T-helper 17 cell (primary cell): ENCODE results near the gene TREH. TPM values are rescaled to one million over a fixed set of nuclear protein-coding genes. Genes with fewer than 3 reads are reported as not detected.
A peak's percentile ranks its signal among the peaks of the same experiment; 100 is the strongest.
"Not testable (repeated sequence)": the region's sequence is repeated elsewhere in the genome, so short reads cannot be mapped to it uniquely, and the experiment has no call there.

Source experiments
- ATAC-seq: fragments of 150-1000 bp; cut with Tn5 transposase; 2 replicates; pipeline ENCODE4 v1.10.0; 2021; ENCODE audit warnings: mild to moderate bottlenecking, moderate library complexity
- DNase-seq, 3 donors: peaks; one replicate each; pipeline versions ENCODE4 v3.0.0 to v3.0.0-alpha.2; 2020 to 2021
- H3K9me3 ChIP-seq: one replicate; pipeline ENCODE4 v1.7.0; 2013; ENCODE audit warnings: low read length, mild to moderate bottlenecking; ENCODE audit not compliant: control insufficient read depth, poor library complexity, severe bottlenecking
- H3K27ac Mint-ChIP-seq: one replicate; pipeline ENCODE4 v1.8.0; 2022; ENCODE audit warnings: mild to moderate bottlenecking, moderate library complexity, mixed read lengths
- H3K27me3 Mint-ChIP-seq: one replicate; pipeline ENCODE4 v1.8.0; 2022; ENCODE audit warnings: mixed read lengths
- H3K36me3 Mint-ChIP-seq: one replicate; pipeline ENCODE4 v1.8.0; 2022; ENCODE audit warnings: low read depth, mixed read lengths
- H3K4me1 Mint-ChIP-seq: one replicate; pipeline ENCODE4 v1.8.0; 2022; ENCODE audit warnings: mild to moderate bottlenecking, mixed read lengths
- H3K4me3 Mint-ChIP-seq: one replicate; pipeline ENCODE4 v1.8.0; 2022; ENCODE audit warnings: mild to moderate bottlenecking, moderate library complexity, mixed read lengths
- total RNA-seq, 4 donors: library from RNA in 2 of 4; stranded (reverse) in 2 of 4; gene quantifications; one replicate each; pipeline ENCODE4 v1.2.3 and lab custom pipeline; 2022 to 2026

Gene TREH
- total RNA-seq, 2 donors from 2014 or later, result not detected

DNA sequence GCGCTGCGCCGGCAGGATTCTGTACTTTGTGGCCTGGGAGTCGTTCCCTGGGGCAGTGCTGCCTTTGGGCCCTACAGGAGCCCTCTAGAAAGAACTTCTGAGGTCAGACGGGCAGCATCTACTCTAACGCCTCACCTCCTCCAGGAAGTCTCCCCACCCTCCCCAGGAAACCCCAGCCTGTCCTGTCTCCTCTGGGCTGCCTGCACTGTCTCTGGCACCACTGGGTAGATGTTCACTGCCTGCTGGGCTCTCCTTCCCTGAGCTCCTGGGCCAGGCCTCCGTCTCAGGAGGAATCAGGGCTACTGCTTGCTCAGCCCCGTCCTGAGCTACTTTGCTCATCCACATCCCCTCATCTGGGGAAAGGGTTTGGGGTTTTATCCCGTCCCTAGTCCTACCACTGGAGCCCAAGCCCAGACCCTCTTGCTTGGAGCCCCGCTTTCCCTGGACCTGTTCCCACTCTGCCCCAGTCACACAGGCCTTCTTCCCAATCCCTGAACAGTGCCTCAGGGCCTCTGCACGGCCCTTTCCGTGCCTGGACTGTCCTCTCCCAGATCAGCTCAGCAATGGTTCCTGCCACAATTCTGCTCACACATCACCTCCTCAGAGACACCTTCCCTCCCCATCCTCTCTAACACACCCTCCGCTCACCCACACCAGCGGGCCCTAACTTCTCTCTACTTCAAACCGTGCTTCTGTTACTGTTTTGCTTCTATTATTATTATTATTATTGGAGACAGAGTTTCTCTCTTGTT lies 11.3 kb upstream of the TREH start:
- Mint-ChIP-seq H3K4me3 (peak overlapping the region; percentile 86), H3K27ac (peak overlapping the region; percentile 32), H3K27me3 (no peaks in the 10 kb centered on the region), H3K36me3 (no peaks in the 10 kb centered on the region), H3K4me1 (peaks cover 41% of the 10 kb centered on the region)
- DNase-seq, result no peak
- ATAC-seq, result no peak
- H3K9me3 ChIP-seq, result no peaks in the 10 kb centered on the region

DNA sequence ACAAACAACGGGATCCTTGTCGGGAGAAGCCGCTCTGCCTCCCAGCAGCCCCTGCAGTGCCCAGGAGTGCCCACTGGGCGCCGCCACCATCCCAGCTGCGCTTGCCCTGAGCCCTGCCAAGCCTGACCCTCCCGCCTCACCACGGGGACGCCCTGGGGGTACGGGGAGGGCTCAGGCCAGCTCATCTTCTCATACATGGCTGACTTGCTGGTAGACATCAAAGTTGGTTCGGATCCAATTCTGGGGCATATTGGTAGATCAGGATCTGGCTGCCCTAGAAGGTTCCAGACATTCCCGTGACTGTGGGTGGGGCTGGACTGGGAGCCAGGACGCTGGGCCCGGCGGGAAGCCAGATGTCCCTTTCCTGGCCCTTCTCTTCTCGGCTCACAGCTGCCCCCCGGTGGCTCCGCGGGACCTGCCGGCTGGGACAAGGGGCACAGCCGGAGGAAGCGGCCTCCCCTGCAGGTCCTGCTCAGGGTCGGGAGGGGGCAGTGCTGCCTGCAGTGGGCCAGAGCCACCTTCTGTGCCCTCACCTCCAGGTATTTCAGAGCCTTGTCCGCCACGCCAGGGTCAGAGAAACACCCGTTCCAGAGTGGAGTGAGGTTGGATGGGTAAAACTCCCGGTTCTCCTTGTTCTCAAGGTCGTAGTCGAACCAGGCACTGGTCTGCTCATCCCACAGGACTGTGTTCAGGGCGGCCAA lies 10.6 kb upstream of the TREH start:
- Mint-ChIP-seq H3K27me3 (peaks cover 6% of the 10 kb centered on the region), H3K4me3 (peak overlapping the region; percentile 86), H3K36me3 (peaks cover 1% of the 10 kb centered on the region), H3K4me1 (peaks cover 39% of the 10 kb centered on the region), H3K27ac (peak overlapping the region; percentile 49)
- ATAC-seq (peak; percentile 91), DNase-seq (peak; percentile 66 to 83 (median 66))
- H3K9me3 ChIP-seq, result no peaks in the 10 kb centered on the region

DNA sequence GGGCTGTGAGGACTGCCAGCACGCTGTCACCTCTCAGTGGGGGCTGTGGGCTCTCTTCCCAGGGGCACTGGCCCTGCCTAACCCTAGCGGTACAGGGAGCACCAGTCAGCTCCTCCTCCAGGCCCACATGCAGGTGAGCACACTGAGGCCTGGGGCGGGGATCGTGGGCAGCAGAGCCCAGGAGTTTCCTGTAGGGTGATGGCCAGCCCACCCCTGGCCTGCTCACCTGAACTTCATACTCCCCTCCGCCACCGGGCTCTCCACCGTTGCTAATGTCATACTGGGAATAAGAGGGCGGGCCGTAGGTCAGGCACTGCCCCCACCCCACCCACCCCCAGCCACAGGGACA lies 10.0 kb upstream of the TREH start:
- H3K36me3 Mint-ChIP-seq, result peaks cover 4% of the 10 kb centered on the region
- ATAC-seq (no peak), DNase-seq (no peak)
- peak overlapping the region; percentile 49 for H3K27ac Mint-ChIP-seq
- no peak overlapping the region for H3K4me3 Mint-ChIP-seq
- H3K9me3 ChIP-seq, result no peaks in the 10 kb centered on the region
- peaks cover 39% of the 10 kb centered on the region for H3K4me1 Mint-ChIP-seq
- peaks cover 9% of the 10 kb centered on the region for H3K27me3 Mint-ChIP-seq

DNA sequence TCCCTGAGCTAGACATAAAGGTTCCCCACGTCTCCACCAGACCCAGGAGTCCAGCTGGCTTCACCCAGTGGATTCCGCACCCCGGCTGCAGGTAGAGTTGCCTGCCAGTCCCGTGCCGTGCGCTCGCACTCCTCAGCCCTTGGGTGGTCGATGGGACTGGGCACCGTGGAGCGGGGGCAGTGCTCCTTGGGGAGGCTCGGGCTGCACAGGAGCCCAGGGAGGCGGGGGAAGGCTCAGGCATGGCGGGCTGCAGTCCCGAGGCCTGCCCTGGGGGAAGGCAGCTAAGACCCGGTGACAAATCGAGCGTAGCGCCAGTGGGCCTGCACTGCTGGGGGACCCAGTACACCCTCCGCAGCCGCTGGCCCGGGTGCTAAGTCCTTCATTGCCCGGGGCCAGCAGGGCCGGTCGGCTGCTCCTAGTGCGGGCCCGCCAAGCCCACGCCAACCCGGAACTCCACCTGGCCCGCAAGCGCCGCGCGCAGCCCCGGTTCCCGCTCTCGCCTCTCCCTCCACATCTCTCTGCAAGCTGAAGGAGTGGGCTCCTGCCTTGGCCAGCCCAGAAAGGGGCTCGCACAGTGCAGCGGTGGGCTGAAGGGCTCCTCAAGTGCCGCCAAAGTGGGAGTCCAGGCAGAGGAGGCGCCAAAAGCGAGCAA lies 9.5 kb upstream of the TREH start:
- Mint-ChIP-seq H3K36me3 (peaks cover 4% of the 10 kb centered on the region), H3K4me1 (peaks cover 38% of the 10 kb centered on the region), H3K4me3 (no peak overlapping the region), H3K27me3 (peaks cover 9% of the 10 kb centered on the region), H3K27ac (no peak overlapping the region)
- DNase-seq (no peak), ATAC-seq (no peak)
- no peaks in the 10 kb centered on the region for H3K9me3 ChIP-seq

DNA sequence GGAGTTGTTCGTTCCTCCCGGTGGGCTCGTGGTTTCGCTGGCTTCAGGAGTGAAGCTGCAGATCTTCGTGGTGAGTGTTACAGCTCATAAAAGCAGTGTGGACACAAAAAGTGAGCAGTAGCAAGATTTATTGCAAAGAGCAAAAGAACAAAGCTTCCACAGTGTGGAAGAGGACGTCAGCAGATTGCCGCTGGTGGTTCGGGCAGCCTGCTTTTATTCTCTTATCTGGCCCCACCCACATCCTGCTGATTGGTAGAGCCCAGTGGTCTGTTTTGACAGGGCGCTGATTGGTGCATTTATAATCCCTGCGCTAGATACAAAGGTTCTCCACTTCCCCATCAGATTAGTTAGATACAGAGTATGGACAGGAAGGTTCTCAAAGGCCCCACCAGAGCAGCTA lies 8.9 kb upstream of the TREH start:
- peak overlapping the region; percentile 81 for H3K27ac Mint-ChIP-seq
- not testable (repeated sequence) for H3K27me3 Mint-ChIP-seq, H3K4me3 Mint-ChIP-seq, ATAC-seq, H3K9me3 ChIP-seq, DNase-seq, H3K36me3 Mint-ChIP-seq
- peaks cover 32% of the 10 kb centered on the region for H3K4me1 Mint-ChIP-seq

DNA sequence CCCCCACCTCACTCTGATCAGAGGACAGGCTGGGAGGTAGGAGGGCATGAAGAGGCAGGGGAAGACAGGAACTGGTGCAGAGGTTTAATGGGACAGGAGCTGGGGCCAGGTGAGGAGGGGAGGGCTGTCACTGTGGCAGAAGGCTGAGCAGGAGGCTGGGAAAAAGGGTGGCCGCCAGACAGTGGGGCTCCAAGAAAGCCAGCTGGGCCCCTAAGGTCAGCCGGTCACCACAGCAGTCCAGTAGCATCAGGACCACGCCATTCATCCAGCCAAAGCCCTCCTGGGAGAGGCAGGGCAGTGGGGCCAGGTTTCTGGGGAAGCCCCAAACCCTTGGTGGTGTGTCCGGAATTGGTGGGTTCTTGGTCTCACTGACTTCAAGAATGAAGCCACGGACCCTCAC lies 8.5 kb upstream of the TREH start:
- DNase-seq (no peak), ATAC-seq (no peak)
- Mint-ChIP-seq H3K27me3 (peaks cover 9% of the 10 kb centered on the region), H3K36me3 (peaks cover 4% of the 10 kb centered on the region), H3K4me3 (no peak overlapping the region), H3K4me1 (peaks cover 28% of the 10 kb centered on the region), H3K27ac (peak overlapping the region; percentile 81)
- H3K9me3 ChIP-seq, result no peaks in the 10 kb centered on the region

DNA sequence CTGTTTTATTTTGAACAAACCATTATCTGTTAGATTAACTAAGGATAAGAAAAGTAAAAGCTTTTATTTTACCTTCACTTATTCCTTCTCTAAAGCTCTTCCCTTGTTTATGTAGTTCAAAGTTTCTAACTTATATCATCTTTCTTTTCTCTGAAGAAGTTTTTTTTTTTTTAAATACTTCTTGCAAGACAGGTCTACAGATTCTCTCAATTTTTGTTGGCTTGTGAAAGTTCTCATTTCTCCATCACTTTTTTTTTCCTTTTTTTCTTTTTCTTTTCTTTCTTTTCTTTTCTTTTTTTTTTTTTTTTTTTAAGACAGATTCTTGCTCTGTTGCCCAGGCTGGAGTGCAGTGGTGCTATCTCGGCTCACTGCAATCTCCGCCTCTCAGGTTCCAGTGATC lies 4.7 kb upstream of the TREH start:
- Mint-ChIP-seq H3K4me1 (peaks cover 10% of the 10 kb centered on the region), H3K4me3 (no peak overlapping the region)
- ATAC-seq, result no peak

DNA sequence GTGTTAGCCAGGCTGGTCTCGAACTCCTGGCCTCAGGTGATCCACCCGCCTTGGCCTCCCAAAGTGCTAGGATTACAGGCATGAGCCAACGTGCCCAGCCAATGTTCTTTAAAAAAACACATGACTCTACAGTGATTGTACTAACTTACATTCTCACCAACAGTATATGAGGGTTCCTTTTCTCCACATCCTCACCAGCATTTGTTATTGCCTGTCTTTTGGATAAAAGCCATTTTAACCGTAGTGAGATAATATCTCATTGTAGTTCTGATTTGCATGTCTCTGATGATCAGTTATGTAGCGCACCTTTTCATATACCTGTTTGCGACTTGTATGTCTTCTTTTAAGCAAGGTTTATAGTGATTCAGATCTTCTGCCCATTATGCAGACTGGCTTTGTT lies 3.5 kb upstream of the TREH start:
- peaks cover 21% of the 10 kb centered on the region for H3K27me3 Mint-ChIP-seq
- H3K27ac Mint-ChIP-seq, H3K36me3 Mint-ChIP-seq, ATAC-seq, H3K4me3 Mint-ChIP-seq, H3K9me3 ChIP-seq, H3K4me1 Mint-ChIP-seq, DNase-seq: not testable (repeated sequence)

More for the DNA sequence above, 4.7 kb upstream of the TREH start:
- Mint-ChIP-seq H3K36me3 (peaks cover 4% of the 10 kb centered on the region), H3K27me3 (peaks cover 21% of the 10 kb centered on the region), H3K27ac (no peak overlapping the region)
- no peak for DNase-seq
- H3K9me3 ChIP-seq, result no peaks in the 10 kb centered on the region

DNA sequence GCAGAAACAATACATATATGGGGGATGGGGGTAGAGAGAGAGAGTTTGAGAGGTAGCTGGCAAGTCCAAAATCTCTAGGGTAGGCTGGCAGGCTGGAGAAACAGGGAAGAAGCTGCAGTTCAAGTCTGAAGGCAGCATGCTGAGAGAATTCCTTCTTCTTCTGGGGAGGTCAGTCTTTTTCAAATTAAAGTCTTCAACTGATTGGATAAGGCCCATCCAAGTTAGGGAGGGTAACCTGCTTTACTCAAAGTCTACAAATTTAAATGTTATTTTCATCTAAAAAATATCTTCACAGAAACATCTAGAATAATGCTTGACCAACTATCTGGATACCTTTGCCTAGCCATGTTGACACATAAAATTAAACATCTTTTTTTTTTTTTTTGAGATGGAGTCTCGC lies 2.9 kb upstream of the TREH start:
- H3K27ac Mint-ChIP-seq, result no peak overlapping the region
- H3K9me3 ChIP-seq, result no peaks in the 10 kb centered on the region
- ATAC-seq (no peak), DNase-seq (no peak)
- peaks cover 21% of the 10 kb centered on the region for H3K27me3 Mint-ChIP-seq
- H3K36me3 Mint-ChIP-seq, result peaks cover 6% of the 10 kb centered on the region
- peaks cover 3% of the 10 kb centered on the region for H3K4me1 Mint-ChIP-seq
- no peak overlapping the region for H3K4me3 Mint-ChIP-seq

DNA sequence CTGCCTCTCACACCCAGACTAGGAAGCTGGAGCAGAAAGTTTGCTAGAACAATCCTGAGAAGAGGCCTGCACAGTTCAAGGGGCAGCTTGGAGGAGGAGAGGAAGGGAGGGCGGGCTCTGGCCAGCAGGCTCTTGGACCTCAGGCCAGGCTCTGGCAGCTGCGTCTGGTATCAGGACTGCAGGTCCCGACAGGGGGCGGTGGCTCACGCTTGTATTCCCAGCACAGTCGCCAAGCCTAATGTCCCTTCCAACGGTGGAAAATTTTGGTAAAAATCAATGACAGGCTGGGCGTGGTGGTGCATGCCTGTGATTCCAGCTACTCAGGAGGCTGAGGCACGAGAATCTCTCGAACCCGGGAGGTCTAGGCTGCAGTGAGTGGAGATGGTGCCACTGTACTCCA lies 542 bp downstream of the TREH start:
- not testable (repeated sequence) for H3K4me1 Mint-ChIP-seq, DNase-seq, H3K27ac Mint-ChIP-seq, ATAC-seq, H3K4me3 Mint-ChIP-seq, H3K36me3 Mint-ChIP-seq, H3K9me3 ChIP-seq
- peaks cover 12% of the 10 kb centered on the region for H3K27me3 Mint-ChIP-seq

DNA sequence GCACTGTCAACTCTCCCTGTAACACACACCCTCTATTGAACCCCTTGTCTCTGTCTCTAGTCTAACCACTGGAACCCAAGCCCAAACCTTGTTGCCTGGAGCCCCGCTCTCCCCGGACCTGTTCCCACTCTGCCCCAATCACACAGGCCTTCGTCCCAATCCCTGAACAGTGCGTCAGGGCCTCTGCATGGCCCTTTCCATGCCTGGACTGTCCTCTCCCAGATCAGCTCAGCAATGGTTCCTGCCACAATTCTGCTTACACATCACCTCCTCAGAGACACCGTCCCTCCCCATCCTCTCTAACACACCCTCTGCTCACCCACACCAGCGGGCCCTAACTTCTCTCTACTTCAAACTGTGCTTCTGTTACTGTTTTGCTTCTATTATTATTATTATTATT lies 1.5 kb downstream of the TREH start:
- peaks cover 3% of the 10 kb centered on the region for H3K4me1 Mint-ChIP-seq
- H3K27ac Mint-ChIP-seq, result no peak overlapping the region
- no peak overlapping the region for H3K4me3 Mint-ChIP-seq

DNA sequence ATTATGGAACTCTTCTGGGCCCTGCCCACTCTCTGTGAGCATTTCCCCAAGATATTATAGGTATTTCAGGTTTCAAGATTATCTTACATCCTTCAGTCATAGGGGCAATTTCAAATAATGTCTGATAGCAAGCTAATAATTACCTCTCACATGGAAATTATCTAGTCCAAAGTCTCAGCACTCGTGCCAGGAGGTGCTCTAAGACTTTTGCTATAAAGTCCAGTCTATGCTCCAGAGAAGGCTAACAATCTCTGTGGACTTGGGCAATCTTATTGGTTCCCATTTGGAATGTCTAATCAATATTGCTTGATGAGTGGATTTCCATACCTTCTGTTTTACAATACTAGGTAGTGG lies 5.4 kb downstream of the TREH start:
- H3K4me3 Mint-ChIP-seq, result no peak overlapping the region
- peaks cover 2% of the 10 kb centered on the region for H3K36me3 Mint-ChIP-seq
- H3K9me3 ChIP-seq, result no peaks in the 10 kb centered on the region
- DNase-seq (no peak), ATAC-seq (no peak)
- H3K27ac Mint-ChIP-seq, result no peak overlapping the region
- H3K4me1 Mint-ChIP-seq, result no peaks in the 10 kb centered on the region
- no peaks in the 10 kb centered on the region for H3K27me3 Mint-ChIP-seq

More for the DNA sequence above, 1.5 kb downstream of the TREH start:
- ATAC-seq (no peak), DNase-seq (no peak)
- peaks cover 12% of the 10 kb centered on the region for H3K27me3 Mint-ChIP-seq
- H3K9me3 ChIP-seq, result no peaks in the 10 kb centered on the region
- peaks cover 2% of the 10 kb centered on the region for H3K36me3 Mint-ChIP-seq

DNA sequence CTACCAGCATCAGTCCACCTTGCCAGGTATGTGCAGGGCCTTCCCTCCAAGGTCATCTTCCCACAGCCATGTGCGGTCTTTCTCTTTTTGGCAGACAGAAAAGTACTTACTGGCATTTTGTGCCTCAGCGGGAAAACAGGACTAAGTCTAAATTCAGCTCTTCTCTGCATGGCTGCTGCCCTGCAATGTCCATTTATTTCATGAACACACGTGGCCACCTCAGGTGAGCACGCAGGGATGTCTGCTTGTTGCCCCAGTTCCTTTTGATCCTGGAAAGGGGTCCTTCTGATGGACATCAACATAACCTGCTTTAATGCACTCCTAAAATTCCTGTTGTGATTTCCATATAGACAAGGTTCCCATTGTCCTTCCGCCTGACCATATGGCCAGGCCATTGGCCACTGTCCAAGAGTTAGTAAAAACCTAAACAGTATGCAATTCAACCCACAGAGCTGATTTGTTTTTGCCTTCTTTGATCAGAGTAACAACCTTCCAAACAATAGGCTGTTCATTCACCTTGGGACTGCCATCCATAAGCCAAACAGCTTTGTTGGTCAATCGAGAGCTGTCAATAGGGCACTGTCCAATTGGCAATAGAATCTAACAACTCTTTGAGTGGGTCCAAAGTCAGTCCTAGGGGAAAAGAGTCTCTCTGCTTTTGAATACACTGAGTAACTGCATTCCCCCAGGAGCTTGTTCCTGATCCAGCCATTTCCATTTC lies 5.9 kb downstream of the TREH start:
- no peak for ATAC-seq
- no peak overlapping the region for H3K4me3 Mint-ChIP-seq
- peaks cover 5% of the 10 kb centered on the region for H3K27me3 Mint-ChIP-seq
- no peaks in the 10 kb centered on the region for H3K4me1 Mint-ChIP-seq
- H3K27ac Mint-ChIP-seq, result no peak overlapping the region
- DNase-seq, result no peak
- H3K9me3 ChIP-seq, result no peaks in the 10 kb centered on the region
- H3K36me3 Mint-ChIP-seq, result peaks cover 2% of the 10 kb centered on the region
